ENCODE results near the gene CPLX3. TPM values are rescaled to one million over a fixed set of nuclear protein-coding genes. Genes with fewer than 3 reads are reported as not detected.

Gene CPLX3
- total RNA-seq, 1 donor from 2014 or later = not detected

- no peak overlapping the region for H3K27ac Mint-ChIP-seq (ENCODE audit: unreplicated experiment)
- no peaks in the 10 kb centered on the region for H3K27me3 Mint-ChIP-seq (ENCODE audit: low read depth)
- peaks cover 9% of the 10 kb centered on the region for H3K36me3 Mint-ChIP-seq (ENCODE audit: low read depth)
- no peaks in the 10 kb centered on the region for H3K9me3 Mint-ChIP-seq
- no peak for DNase-seq (ENCODE audit: low read depth, low spot score)
- no peak for TF ChIP-seq CTCF (conservative IDR thresholded peaks at IDR 0.05)
- H3K4me3 Mint-ChIP-seq = peak overlapping the region; percentile 63
- peaks cover 28% of the 10 kb centered on the region for H3K4me1 Mint-ChIP-seq
Measured at GRCh38 chr15:74868059-74868458, 41.6 kb downstream of the CPLX3 start.

GRCh38 chr15:74869372-74869725 is 42.9 kb downstream of the CPLX3 start:
- Mint-ChIP-seq H3K36me3 (ENCODE audit: low read depth) (peaks cover 9% of the 10 kb centered on the region), H3K27me3 (ENCODE audit: low read depth) (no peaks in the 10 kb centered on the region), H3K4me1 (peaks cover 33% of the 10 kb centered on the region), H3K4me3 (no peak overlapping the region), H3K27ac (ENCODE audit: unreplicated experiment) (no peak overlapping the region), H3K9me3 (no peaks in the 10 kb centered on the region)
- no peak for DNase-seq (ENCODE audit: low read depth, low spot score)
- no peak for TF ChIP-seq CTCF (conservative IDR thresholded peaks at IDR 0.05)

GRCh38 chr15:74869726-74870407 is 43.4 kb downstream of the CPLX3 start:
- Mint-ChIP-seq H3K36me3 (ENCODE audit: low read depth) (peaks cover 6% of the 10 kb centered on the region), H3K4me3 (peak overlapping the region; percentile 69), H3K9me3 (no peaks in the 10 kb centered on the region), H3K27me3 (ENCODE audit: low read depth) (no peaks in the 10 kb centered on the region), H3K27ac (ENCODE audit: unreplicated experiment) (no peak overlapping the region), H3K4me1 (peaks cover 33% of the 10 kb centered on the region)
- DNase-seq (ENCODE audit: low read depth, low spot score) = no peak
- no peak for TF ChIP-seq CTCF (conservative IDR thresholded peaks at IDR 0.05)

- Mint-ChIP-seq H3K4me3 (peak overlapping the region; percentile 69), H3K9me3 (no peaks in the 10 kb centered on the region), H3K4me1 (peaks cover 33% of the 10 kb centered on the region), H3K27ac (ENCODE audit: unreplicated experiment) (no peak overlapping the region), H3K36me3 (ENCODE audit: low read depth) (peaks cover 6% of the 10 kb centered on the region), H3K27me3 (ENCODE audit: low read depth) (no peaks in the 10 kb centered on the region)
- no peak for TF ChIP-seq CTCF (conservative IDR thresholded peaks at IDR 0.05)
- no peak for DNase-seq (ENCODE audit: low read depth, low spot score)
Measured at GRCh38 chr15:74870436-74871215, 44.2 kb downstream of the CPLX3 start.

- Mint-ChIP-seq H3K9me3 (no peaks in the 10 kb centered on the region), H3K27me3 (ENCODE audit: low read depth) (peaks cover 4% of the 10 kb centered on the region), H3K4me3 (peak overlapping the region; percentile 96), H3K4me1 (peaks cover 28% of the 10 kb centered on the region), H3K27ac (ENCODE audit: unreplicated experiment) (peak overlapping the region; percentile 94), H3K36me3 (ENCODE audit: low read depth) (peaks cover 6% of the 10 kb centered on the region)
- TF ChIP-seq CTCF (conservative IDR thresholded peaks at IDR 0.05) = no peak
- no peak for DNase-seq (ENCODE audit: low read depth, low spot score)
Measured at GRCh38 chr15:74872702-74873035, 46.2 kb downstream of the CPLX3 start.
